ENCODE data around the gene CFAP157. TPM values are rescaled to one million over a fixed set of nuclear protein-coding genes. Genes with fewer than 3 reads are reported as not detected.

CFAP157 gene
- total RNA-seq, 1 donor from 2014 or later: 0.85 TPM

GRCh38 chr9:127722055-127722745, 15.4 kb downstream of the CFAP157 start:
- DNase-seq (ENCODE audit: low spot score): no peak
- no peaks in the 10 kb centered on the region for H3K9me3 Mint-ChIP-seq (ENCODE audit: unreplicated experiment)
- no peak overlapping the region for H3K27ac Mint-ChIP-seq (ENCODE audit: unreplicated experiment)
- H3K4me1 Mint-ChIP-seq (ENCODE audit: unreplicated experiment): peaks cover 16% of the 10 kb centered on the region
- no peak for TF ChIP-seq CTCF (IDR thresholded peaks at IDR 0.05; ENCODE audit: unreplicated experiment)
- no peaks in the 10 kb centered on the region for H3K36me3 Mint-ChIP-seq (ENCODE audit: low read depth, unreplicated experiment)
- peaks cover 9% of the 10 kb centered on the region for H3K27me3 Mint-ChIP-seq (ENCODE audit: unreplicated experiment)
- no peak overlapping the region for H3K4me3 Mint-ChIP-seq (ENCODE audit: unreplicated experiment)

GRCh38 chr9:127723013-127723412, 16.2 kb downstream of the CFAP157 start:
- no peak for DNase-seq (ENCODE audit: low spot score)
- no peak overlapping the region for H3K27ac Mint-ChIP-seq (ENCODE audit: unreplicated experiment)
- no peaks in the 10 kb centered on the region for H3K36me3 Mint-ChIP-seq (ENCODE audit: low read depth, unreplicated experiment)
- peaks cover 16% of the 10 kb centered on the region for H3K4me1 Mint-ChIP-seq (ENCODE audit: unreplicated experiment)
- no peaks in the 10 kb centered on the region for H3K9me3 Mint-ChIP-seq (ENCODE audit: unreplicated experiment)
- no peak overlapping the region for H3K4me3 Mint-ChIP-seq (ENCODE audit: unreplicated experiment)
- H3K27me3 Mint-ChIP-seq (ENCODE audit: unreplicated experiment): peaks cover 6% of the 10 kb centered on the region
- no peak for TF ChIP-seq CTCF (IDR thresholded peaks at IDR 0.05; ENCODE audit: unreplicated experiment)

- DNase-seq (ENCODE audit: low spot score): no peak
- H3K9me3 Mint-ChIP-seq (ENCODE audit: unreplicated experiment): no peaks in the 10 kb centered on the region
- peaks cover 16% of the 10 kb centered on the region for H3K4me1 Mint-ChIP-seq (ENCODE audit: unreplicated experiment)
- H3K4me3 Mint-ChIP-seq (ENCODE audit: unreplicated experiment): no peak overlapping the region
- no peak overlapping the region for H3K27ac Mint-ChIP-seq (ENCODE audit: unreplicated experiment)
- H3K36me3 Mint-ChIP-seq (ENCODE audit: low read depth, unreplicated experiment): no peaks in the 10 kb centered on the region
- H3K27me3 Mint-ChIP-seq (ENCODE audit: unreplicated experiment): peaks cover 6% of the 10 kb centered on the region
- TF ChIP-seq CTCF (IDR thresholded peaks at IDR 0.05; ENCODE audit: unreplicated experiment): no peak
These were observed 16.7 kb downstream of the CFAP157 start for GRCh38 chr9:127723444-127723843.

- no peak for TF ChIP-seq CTCF (IDR thresholded peaks at IDR 0.05; ENCODE audit: unreplicated experiment)
- no peak overlapping the region for H3K4me3 Mint-ChIP-seq (ENCODE audit: unreplicated experiment)
- H3K9me3 Mint-ChIP-seq (ENCODE audit: unreplicated experiment): no peaks in the 10 kb centered on the region
- no peak for DNase-seq (ENCODE audit: low spot score)
- H3K4me1 Mint-ChIP-seq (ENCODE audit: unreplicated experiment): peaks cover 16% of the 10 kb centered on the region
- H3K36me3 Mint-ChIP-seq (ENCODE audit: low read depth, unreplicated experiment): no peaks in the 10 kb centered on the region
- H3K27ac Mint-ChIP-seq (ENCODE audit: unreplicated experiment): no peak overlapping the region
- H3K27me3 Mint-ChIP-seq (ENCODE audit: unreplicated experiment): peaks cover 6% of the 10 kb centered on the region
These were observed 17.2 kb downstream of the CFAP157 start for GRCh38 chr9:127724012-127724411.

GRCh38 chr9:127726871-127727270, 20.1 kb downstream of the CFAP157 start:
- H3K4me1 Mint-ChIP-seq (ENCODE audit: unreplicated experiment): peaks cover 10% of the 10 kb centered on the region
- H3K9me3 Mint-ChIP-seq (ENCODE audit: unreplicated experiment): no peaks in the 10 kb centered on the region
- no peak overlapping the region for H3K4me3 Mint-ChIP-seq (ENCODE audit: unreplicated experiment)
- no peak overlapping the region for H3K27ac Mint-ChIP-seq (ENCODE audit: unreplicated experiment)
- no peak for DNase-seq (ENCODE audit: low spot score)
- peaks cover 2% of the 10 kb centered on the region for H3K27me3 Mint-ChIP-seq (ENCODE audit: unreplicated experiment)
- no peak for TF ChIP-seq CTCF (IDR thresholded peaks at IDR 0.05; ENCODE audit: unreplicated experiment)
- no peaks in the 10 kb centered on the region for H3K36me3 Mint-ChIP-seq (ENCODE audit: low read depth, unreplicated experiment)

All from endothelial cell (in vitro differentiated cells).